C4-2B (cell line): ENCODE data around the gene KRT80.

Source experiments
- ZFX ChIP-seq: fragments of 450-650 bp; IDR thresholded peaks from 2 replicates; pipeline ENCODE4 v1.6.1; 2017
- TF ChIP-seq, protein P1 (sequence below): fragments of 450-650 bp; conservative IDR thresholded peaks from 2 replicates; pipeline ENCODE4 v1.5.1; 2017; ENCODE audit warnings: mild to moderate bottlenecking

DNA sequence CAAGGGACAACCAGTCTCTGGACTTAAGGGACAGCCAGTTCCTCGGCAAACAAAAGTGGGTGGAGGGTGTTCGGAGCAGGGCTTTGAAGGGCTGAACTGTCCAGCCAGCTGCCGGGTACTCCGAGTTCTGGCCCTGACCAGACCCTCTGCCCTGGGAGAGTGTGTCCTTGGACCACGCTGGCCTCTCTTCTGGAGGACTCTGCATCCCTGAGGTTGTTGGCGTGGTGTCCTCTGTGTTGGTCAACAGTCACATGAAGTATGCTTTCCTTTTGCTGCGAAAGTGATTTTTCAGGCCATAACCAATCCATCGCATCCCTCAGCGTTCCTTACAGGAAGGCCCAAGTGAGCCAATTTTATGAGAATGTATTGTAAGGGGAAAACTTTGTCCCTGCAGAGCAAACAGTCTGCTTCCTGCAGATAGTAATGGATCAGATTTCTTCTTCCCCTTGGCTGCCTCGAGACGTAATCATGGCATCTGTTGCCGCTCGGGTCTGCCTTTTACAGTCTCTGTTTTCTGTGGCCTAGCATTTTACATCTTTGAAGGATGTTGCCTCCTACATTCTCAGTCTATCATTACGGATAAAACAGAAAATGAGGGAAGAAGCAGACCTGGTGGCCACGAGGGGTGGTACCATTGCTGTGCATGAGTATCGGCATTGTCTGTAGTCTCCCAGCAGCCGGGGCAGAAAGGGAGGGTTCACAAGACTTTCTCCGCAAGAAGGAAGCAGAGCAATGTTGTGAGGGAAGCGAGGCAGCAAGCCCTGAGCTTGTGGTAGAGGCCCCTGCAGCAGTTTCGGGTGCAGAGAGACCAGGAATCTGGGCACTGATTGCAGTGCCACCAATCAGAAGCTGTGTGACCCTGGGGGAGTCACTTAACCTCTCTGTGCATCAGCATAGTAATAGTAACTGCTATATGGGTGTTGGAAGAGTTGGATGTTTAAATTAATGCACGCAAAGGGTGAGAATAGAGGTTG, 64.9 kb downstream of the KRT80 start:
- TF ChIP-seq, protein P1, sequence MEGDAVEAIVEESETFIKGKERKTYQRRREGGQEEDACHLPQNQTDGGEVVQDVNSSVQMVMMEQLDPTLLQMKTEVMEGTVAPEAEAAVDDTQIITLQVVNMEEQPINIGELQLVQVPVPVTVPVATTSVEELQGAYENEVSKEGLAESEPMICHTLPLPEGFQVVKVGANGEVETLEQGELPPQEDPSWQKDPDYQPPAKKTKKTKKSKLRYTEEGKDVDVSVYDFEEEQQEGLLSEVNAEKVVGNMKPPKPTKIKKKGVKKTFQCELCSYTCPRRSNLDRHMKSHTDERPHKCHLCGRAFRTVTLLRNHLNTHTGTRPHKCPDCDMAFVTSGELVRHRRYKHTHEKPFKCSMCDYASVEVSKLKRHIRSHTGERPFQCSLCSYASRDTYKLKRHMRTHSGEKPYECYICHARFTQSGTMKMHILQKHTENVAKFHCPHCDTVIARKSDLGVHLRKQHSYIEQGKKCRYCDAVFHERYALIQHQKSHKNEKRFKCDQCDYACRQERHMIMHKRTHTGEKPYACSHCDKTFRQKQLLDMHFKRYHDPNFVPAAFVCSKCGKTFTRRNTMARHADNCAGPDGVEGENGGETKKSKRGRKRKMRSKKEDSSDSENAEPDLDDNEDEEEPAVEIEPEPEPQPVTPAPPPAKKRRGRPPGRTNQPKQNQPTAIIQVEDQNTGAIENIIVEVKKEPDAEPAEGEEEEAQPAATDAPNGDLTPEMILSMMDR = no peak
- TF ChIP-seq ZFX = peak; percentile 36; the same call in 1 of the 2 replicates
